ENCODE results near the gene CALN1. TPM values are rescaled to one million over a fixed set of nuclear protein-coding genes. Genes with fewer than 3 reads are reported as not detected.

Gene CALN1
- total and polyA plus RNA-seq, 2 of the 8 experiments (the other 6 are each of a cell fraction or from before 2014, with no cell fraction given), result 6.4 to 15.2 TPM

DNA sequence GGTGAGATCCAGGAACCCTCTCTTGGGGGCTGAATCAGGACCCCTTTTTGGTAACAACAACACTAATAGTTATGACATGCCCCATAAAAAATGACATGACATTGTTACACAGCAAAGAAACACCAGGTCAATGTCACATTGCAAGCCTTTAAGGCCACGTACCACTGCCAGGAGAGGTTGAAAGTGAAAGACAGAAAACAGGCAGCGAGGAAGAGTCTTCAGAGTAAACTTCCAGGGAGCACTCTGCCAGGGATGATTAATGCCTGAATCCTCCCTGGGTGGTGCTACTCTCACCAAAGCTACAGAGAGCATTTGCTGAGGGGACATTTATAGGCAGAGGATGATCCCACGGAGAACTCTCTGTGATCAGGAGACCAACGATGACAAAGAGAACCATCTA is 551.6 kb downstream of the CALN1 start:
- H4K91ac ChIP-seq (replicated peaks; ENCODE audit: insufficient read length, low read length), result no peak overlapping the region
- 80% methylated on average over 4 of the region's 4 CpGs; no CpG with 5 or more reads in 1 of the 2 experiments for WGBS, 2 experiments (ENCODE audit: extremely low coverage in 1 of 2, insufficient coverage in 1 of 2, insufficient read length in 1 of 2, insufficient replicate concordance in 2 of 2, low coverage in 1 of 2, low lambda C conversion rate in 2 of 2, missing lambda C conversion rate in 1 of 2)
- TF ChIP-seq HDAC2 (IDR thresholded peaks at IDR 0.05; ENCODE audit: borderline replicate concordance in 1 of 2, low read depth in 2 of 2, low read length in 2 of 2) (no peak), PHF8 (conservative IDR thresholded peaks at IDR 0.05; ENCODE audit: low read depth, low read length) (no peak)

More for the DNA sequence above, 551.6 kb downstream of the CALN1 start:
- no peak overlapping the region for H2BK20ac ChIP-seq (ENCODE audit: low read length)
- no peak for FAIRE-seq
- no peaks in the 10 kb centered on the region for H3K4me1 ChIP-seq (replicated peaks in 1 of 4; ENCODE audit: control insufficient read depth in 3 of 4, insufficient read depth in 4 of 4, low read length in 3 of 4)
- H3K79me1 ChIP-seq (ENCODE audit: low read depth, low read length), result no peaks in the 10 kb centered on the region
- H3K14ac ChIP-seq (ENCODE audit: insufficient read length), result no peak overlapping the region
- H3K56ac ChIP-seq (replicated peaks; ENCODE audit: insufficient read length, low read depth, low read length), result no peak overlapping the region
- H2AK5ac ChIP-seq (ENCODE audit: low read depth, low read length), result no peak overlapping the region
- H4K5ac ChIP-seq (ENCODE audit: insufficient read length, low read depth, low read length), result no peak overlapping the region
- H3K9ac ChIP-seq (replicated peaks in 1 of 4; ENCODE audit: extremely low read depth in 1 of 4, low read depth in 3 of 4, low read length in 3 of 4), result no peak overlapping the region
- H3K18ac ChIP-seq (ENCODE audit: extremely low read depth, low read length), result no peak overlapping the region
- H3K9me3 ChIP-seq (ENCODE audit: insufficient read depth in 2 of 2, low read depth in 1 of 2, low read length in 1 of 2), result no peaks in the 10 kb centered on the region
- no peaks in the 10 kb centered on the region for H4K20me1 ChIP-seq (replicated peaks in 1 of 2; ENCODE audit: control insufficient read depth in 1 of 2, insufficient read depth in 2 of 2, low read length in 2 of 2)
- H3K4me2 ChIP-seq (ENCODE audit: insufficient read depth in 1 of 2, low read depth in 2 of 2, low read length in 2 of 2), result no peak overlapping the region
- DNase-seq (ENCODE audit: low read depth in 1 of 2, low spot score in 2 of 2), result no peak
- POLR2A ChIA-PET (ENCODE audit: partially characterized antibody), result no interaction called here
- no peak overlapping the region for H2BK120ac ChIP-seq (replicated peaks; ENCODE audit: low read depth, low read length)
- H3K4ac ChIP-seq (replicated peaks; ENCODE audit: insufficient read length, low read depth, low read length), result no peak overlapping the region
- H2AFZ ChIP-seq (ENCODE audit: low read length), result no peak overlapping the region
- H3K36me3 ChIP-seq (ENCODE audit: control insufficient read depth in 2 of 4, insufficient read depth in 4 of 4, low read length in 3 of 4), result no peaks in the 10 kb centered on the region; a peak in 1 of 8 replicates
- no peak overlapping the region for H2BK15ac ChIP-seq (ENCODE audit: low read length)
- H3K79me2 ChIP-seq (ENCODE audit: control insufficient read depth in 1 of 2, insufficient read depth in 2 of 2, low read length in 2 of 2), result no peaks in the 10 kb centered on the region
- no peak overlapping the region for H2BK5ac ChIP-seq (ENCODE audit: low read depth, low read length)
- no peak overlapping the region for H3K27ac ChIP-seq (ENCODE audit: low read depth, low read length)
- no peak overlapping the region for H4K8ac ChIP-seq (ENCODE audit: extremely low read depth, insufficient read depth, low read length)
- H3K4me3 ChIP-seq (ENCODE audit: extremely low read depth in 1 of 4, insufficient read depth in 2 of 4, low read depth in 3 of 4, low read length in 4 of 4), result no peak overlapping the region
- no peak overlapping the region for H2BK12ac ChIP-seq (ENCODE audit: low read depth, low read length)
- H3K23ac ChIP-seq (ENCODE audit: insufficient read length), result no peak overlapping the region
- CTCF ChIA-PET (ENCODE audit: partially characterized antibody), result no interaction called here
- no peaks in the 10 kb centered on the region for H3K23me2 ChIP-seq (ENCODE audit: low read depth, low read length)
- no peaks in the 10 kb centered on the region for H3K27me3 ChIP-seq (replicated peaks in 1 of 4; ENCODE audit: control insufficient read depth in 3 of 4, extremely low read depth in 1 of 4, insufficient read depth in 3 of 4, low read length in 3 of 4)

All from H1 (cell line).